Parathyroid adenoma (tissue), 2 donors: ENCODE data around the gene MAP4.

Experiments used
- H2AFZ ChIP-seq: fragments of 300-600 bp; sonication (generic); one replicate; pipeline ENCODE4 v1.7.0; 2017; ENCODE audit warnings: antibody characterized with exemption, mild to moderate bottlenecking
- H3K27ac ChIP-seq: fragments of 300-600 bp; sonication (generic); one replicate; pipeline ENCODE4 v1.7.0; 2017
- H3K27me3 ChIP-seq: fragments of 300-600 bp; sonication (generic); one replicate; pipeline ENCODE4 v1.7.0; 2017; ENCODE audit warnings: low read length; ENCODE audit not compliant: control insufficient read depth, insufficient read depth
- H3K36me3 ChIP-seq: fragments of 300-600 bp; sonication (generic); one replicate; pipeline ENCODE4 v1.7.0; 2017; ENCODE audit warnings: low read length; ENCODE audit not compliant: control insufficient read depth, insufficient read depth
- H3K4me1 ChIP-seq: fragments of 300-600 bp; sonication (generic); one replicate; pipeline ENCODE4 v1.7.0; 2017; ENCODE audit warnings: control low read depth
- H3K4me2 ChIP-seq: fragments of 300-600 bp; sonication (generic); one replicate; pipeline ENCODE4 v1.7.0; 2017; ENCODE audit warnings: low read length
- H3K4me3 ChIP-seq: fragments of 300-600 bp; sonication (generic); one replicate; pipeline ENCODE4 v1.7.0; 2017; ENCODE audit warnings: low read depth, low read length
- H3K79me2 ChIP-seq: fragments of 300-600 bp; sonication (generic); one replicate; pipeline ENCODE4 v1.7.0; 2017; ENCODE audit warnings: control low read depth
- H3K9ac ChIP-seq: fragments of 300-600 bp; sonication (generic); one replicate; pipeline ENCODE4 v1.7.0; 2017; ENCODE audit warnings: mild to moderate bottlenecking
- H3K9me3 ChIP-seq: fragments of 300-600 bp; sonication (generic); one replicate; pipeline ENCODE4 v1.7.0; 2017; ENCODE audit warnings: low read length; ENCODE audit not compliant: control insufficient read depth
- CTCF ChIP-seq: fragments of 300-600 bp; sonication (generic); IDR thresholded peaks from one replicate; pipeline ENCODE4 v1.7.0; 2017; ENCODE audit warnings: antibody characterized with exemption, mild to moderate bottlenecking
- donor health status: primary hyperparathyroidism.

MAP4 gene

DNA sequence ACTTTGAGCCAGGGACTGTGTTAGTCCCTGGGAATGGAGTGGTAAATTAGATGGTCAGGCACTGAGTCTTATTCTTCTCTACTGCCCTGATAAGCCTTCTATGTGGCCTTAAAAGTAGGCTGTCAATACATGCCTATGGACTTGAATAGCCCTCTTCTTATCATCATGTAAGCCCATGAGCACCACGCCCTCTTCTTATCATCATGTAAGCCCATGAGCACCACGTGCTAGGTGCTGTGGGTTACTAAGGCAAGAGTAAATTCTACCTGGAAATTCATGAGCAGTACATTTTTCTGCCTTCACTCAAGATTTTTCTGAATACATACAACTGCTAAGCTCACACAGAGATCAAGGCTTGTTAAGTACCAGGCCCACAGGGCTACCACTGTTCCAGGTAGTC is 144.8 kb downstream of the MAP4 start:
- Histone ChIP-seq H3K4me2 (no peak overlapping the region), H3K9ac (no peak overlapping the region), H3K79me2 (no peaks in the 10 kb centered on the region), H3K27ac (no peak overlapping the region), H3K36me3 (no peaks in the 10 kb centered on the region), H2AFZ (no peak overlapping the region), H3K9me3 (no peaks in the 10 kb centered on the region), H3K4me1 (no peaks in the 10 kb centered on the region), H3K27me3 (no peaks in the 10 kb centered on the region), H3K4me3 (no peak overlapping the region)
- no peak for TF ChIP-seq CTCF

DNA sequence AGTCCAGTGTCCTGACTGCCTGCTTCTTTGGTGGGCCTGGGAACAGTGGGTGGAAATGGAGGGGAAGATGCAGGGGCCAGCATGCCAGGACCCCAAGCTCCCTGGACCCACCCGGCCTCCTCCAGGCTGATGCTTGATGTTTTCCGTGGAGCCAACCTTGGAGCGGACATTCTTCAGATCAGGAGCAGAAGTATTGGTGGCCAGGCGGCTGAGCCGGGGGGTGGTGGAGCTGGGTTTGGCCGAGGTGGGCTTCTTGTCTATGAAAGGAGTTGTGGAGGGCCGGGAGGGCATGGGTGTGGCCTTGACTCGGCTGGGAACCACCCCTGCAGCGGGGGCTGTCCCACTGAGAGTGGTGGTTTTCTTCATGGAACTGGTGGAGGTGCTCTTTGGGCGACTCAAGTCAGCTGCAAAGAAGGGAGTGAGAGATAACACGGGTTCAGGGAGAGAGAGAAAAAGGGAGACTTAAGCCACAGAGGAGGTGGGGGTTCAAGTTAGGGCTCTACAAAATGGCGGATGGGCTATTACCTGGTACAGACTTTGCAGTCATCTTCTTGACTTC is 145.4 kb downstream of the MAP4 start:
- no peaks in the 10 kb centered on the region for H3K36me3 ChIP-seq
- no peak overlapping the region for H3K4me3 ChIP-seq
- no peaks in the 10 kb centered on the region for H3K27me3 ChIP-seq
- H3K4me2 ChIP-seq = no peak overlapping the region
- no peak overlapping the region for H3K27ac ChIP-seq
- H3K9ac ChIP-seq = no peak overlapping the region
- no peaks in the 10 kb centered on the region for H3K79me2 ChIP-seq
- H3K4me1 ChIP-seq = no peaks in the 10 kb centered on the region
- no peaks in the 10 kb centered on the region for H3K9me3 ChIP-seq
- no peak overlapping the region for H2AFZ ChIP-seq
- no peak for TF ChIP-seq CTCF

DNA sequence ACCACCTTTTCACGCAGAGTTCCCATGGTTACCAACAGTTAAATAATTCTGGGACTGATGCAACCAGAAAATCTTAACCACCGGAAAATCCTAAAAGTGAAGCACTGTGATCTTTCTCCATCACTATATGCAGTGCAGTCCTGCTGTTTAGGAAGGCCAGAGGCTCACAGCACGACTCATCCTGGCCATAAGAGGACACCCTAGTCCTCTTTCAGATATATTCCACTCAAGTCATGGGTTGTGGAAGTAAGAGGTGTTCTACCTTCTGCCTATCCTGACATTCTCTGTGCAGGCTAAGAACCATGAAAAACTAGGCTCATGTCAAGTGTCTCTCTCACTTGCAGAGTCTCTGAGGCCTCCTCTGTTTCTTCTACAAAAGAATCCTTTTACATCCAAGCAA is 146.1 kb downstream of the MAP4 start:
- Histone ChIP-seq H3K9me3 (no peaks in the 10 kb centered on the region), H3K36me3 (no peaks in the 10 kb centered on the region), H3K4me1 (no peaks in the 10 kb centered on the region), H3K4me2 (no peak overlapping the region), H3K4me3 (no peak overlapping the region), H2AFZ (no peak overlapping the region), H3K27me3 (no peaks in the 10 kb centered on the region), H3K9ac (no peak overlapping the region), H3K27ac (no peak overlapping the region), H3K79me2 (no peaks in the 10 kb centered on the region)
- TF ChIP-seq CTCF = no peak

- no peak overlapping the region for H2AFZ ChIP-seq
- TF ChIP-seq CTCF = no peak
- no peak overlapping the region for H3K4me2 ChIP-seq
- no peaks in the 10 kb centered on the region for H3K9me3 ChIP-seq
- H3K9ac ChIP-seq = no peak overlapping the region
- no peaks in the 10 kb centered on the region for H3K36me3 ChIP-seq
- no peak overlapping the region for H3K27ac ChIP-seq
- no peaks in the 10 kb centered on the region for H3K79me2 ChIP-seq
- H3K27me3 ChIP-seq = no peaks in the 10 kb centered on the region
- no peak overlapping the region for H3K4me3 ChIP-seq
- no peaks in the 10 kb centered on the region for H3K4me1 ChIP-seq
Observed at GRCh38 chr3:47868306-47868705, 147.9 kb downstream of the MAP4 start.

- H3K27me3 ChIP-seq = no peaks in the 10 kb centered on the region
- no peak overlapping the region for H3K27ac ChIP-seq
- H3K36me3 ChIP-seq = no peaks in the 10 kb centered on the region
- no peaks in the 10 kb centered on the region for H3K79me2 ChIP-seq
- no peak for TF ChIP-seq CTCF
- H2AFZ ChIP-seq = no peak overlapping the region
- no peaks in the 10 kb centered on the region for H3K4me1 ChIP-seq
- H3K4me3 ChIP-seq = no peak overlapping the region
- H3K9ac ChIP-seq = no peak overlapping the region
- no peak overlapping the region for H3K4me2 ChIP-seq
- H3K9me3 ChIP-seq = no peaks in the 10 kb centered on the region
Observed at GRCh38 chr3:47867451-47868044, 148.7 kb downstream of the MAP4 start.
